K562 (cell line): ENCODE measurements around the gene KITLG. TPM values are rescaled to one million over a fixed set of nuclear protein-coding genes. Genes with fewer than 3 reads are reported as not detected.

ENCODE experiments used
- ATAC-seq: fragments of 200-7000 bp; cut with Tn5 transposase; 3 replicates; pipeline ENCODE4 v1.9.1; 2020; ENCODE audit warnings: moderate library complexity
- BruUV-seq: library from RNA; stranded (reverse); fragments of 400-500 nt; replicated peaks from 2 replicates; lab custom pipeline; 2021; lab: Mats Ljungman, UMichigan
- CTCF ChIA-PET: fragments of 300-600 bp; formaldehyde crosslinking; extraction: SDS; loops from one replicate; lab custom pipeline; 2021; ENCODE audit warnings: low intra/inter-chr PET ratio; lab: Yijun Ruan, JAX
- POLR2A ChIA-PET: fragments of 300-600, 350-650 bp; sonication (Branson Sonifier 250); formaldehyde crosslinking; extraction: SDS; loops from one replicate; lab custom pipeline; 2021; ENCODE audit warnings: antibody characterized with exemption, inconsistent platforms; lab: Yijun Ruan, JAX
- DNase-seq, 4 experiments: peaks; one replicate each; pipeline versions ENCODE4 v3.0.0 to v3.0.0-alpha.2; 2011 to 2018; ENCODE audit warnings: low spot score in 3 of 4, mixed read lengths in 3 of 4; ENCODE audit errors: extremely low read depth in 1 of 4
- FAIRE-seq: peaks from 2 replicates; lab custom pipeline; 2011; peaks lifted over from hg19 to GRCh38; lab: Jason Lieb, UNC
- H2AFZ ChIP-seq: 2 replicates; pipeline ENCODE4 v1.6.0; 2011; ENCODE audit warnings: low read depth, low read length, control low read depth, inconsistent platforms
- H3K27ac ChIP-seq: fragments of 200-600 bp; 3 replicates; pipeline ENCODE4 v1.8.0; 2011; ENCODE audit warnings: low read depth, mild to moderate bottlenecking, control low read depth, inconsistent platforms, low read length, moderate library complexity, mixed read lengths; ENCODE audit errors: extremely low read depth
- H3K27me3 ChIP-seq, 2 experiments: fragments of 300-600 bp in 1 of 2; 2 replicates in 1 of 2; 3 replicates in 1 of 2; pipeline versions ENCODE4 v1.6.0 to v1.8.0; 2011; ENCODE audit warnings: inconsistent platforms in 2 of 2, low read length in 2 of 2, mild to moderate bottlenecking in 1 of 2, mixed read lengths in 1 of 2, moderate library complexity in 1 of 2; ENCODE audit not compliant: control insufficient read depth in 2 of 2, insufficient read depth in 2 of 2
- H3K36me3 ChIP-seq: fragments of 300-600 bp; 3 replicates; pipeline ENCODE4 v1.8.0; 2011; ENCODE audit warnings: mild to moderate bottlenecking, low read length, inconsistent platforms; ENCODE audit not compliant: control insufficient read depth, insufficient read depth
- H3K4me1 ChIP-seq, 2 experiments: fragments of 200-600 bp in 1 of 2; replicated peaks in 1 of 2; 2 replicates in 1 of 2; 3 replicates in 1 of 2; pipeline versions ENCODE4 v1.5.1 to v1.8.0; 2011; ENCODE audit warnings: inconsistent platforms in 2 of 2, low read length in 2 of 2, mild to moderate bottlenecking in 1 of 2, mixed read lengths in 1 of 2, moderate library complexity in 1 of 2; ENCODE audit not compliant: control insufficient read depth in 2 of 2, insufficient read depth in 2 of 2
- H3K4me2 ChIP-seq: 2 replicates; pipeline ENCODE4 v1.6.1; 2011; ENCODE audit warnings: low read length, control low read depth, inconsistent platforms, mixed read lengths; ENCODE audit not compliant: insufficient read depth
- H3K4me3 ChIP-seq: fragments of 200-600 bp; sonication (generic), shearing (Covaris generic); 2 replicates; pipeline ENCODE4 v1.5.1; 2016; ENCODE audit warnings: control low read depth, inconsistent platforms
- H3K79me2 ChIP-seq: fragments of 200-600 bp; 3 replicates; pipeline ENCODE4 v1.8.0; 2011; ENCODE audit warnings: low read length, inconsistent platforms; ENCODE audit not compliant: control insufficient read depth, insufficient read depth
- H3K9ac ChIP-seq, 2 experiments: 2 replicates each; pipeline versions ENCODE4 v1.6.0 to v1.6.1; 2011; ENCODE audit warnings: low read depth in 2 of 2, low read length in 2 of 2, control low read depth in 1 of 2, inconsistent platforms in 1 of 2, mild to moderate bottlenecking in 1 of 2, mixed read lengths in 1 of 2; ENCODE audit not compliant: insufficient read depth in 1 of 2
- H3K9me1 ChIP-seq: one replicate; pipeline ENCODE4 v1.6.0; 2011; ENCODE audit warnings: inconsistent platforms, mild to moderate bottlenecking, low read length, moderate library complexity; ENCODE audit not compliant: control insufficient read depth, insufficient read depth
- H3K9me3 ChIP-seq: replicated peaks from 2 replicates; pipeline ENCODE4 v1.5.1; 2011; ENCODE audit warnings: low read depth, low read length, inconsistent platforms; ENCODE audit not compliant: control insufficient read depth, insufficient read depth
- H4K20me1 ChIP-seq: replicated peaks from 2 replicates; pipeline ENCODE4 v1.6.1; 2011; ENCODE audit warnings: low read length, inconsistent platforms, mixed read lengths; ENCODE audit not compliant: control insufficient read depth, insufficient read depth
- ASH1L ChIP-seq: fragments of 450-650 bp; IDR thresholded peaks from 2 replicates; pipeline ENCODE4 v1.6.1; 2018; ENCODE audit warnings: borderline replicate concordance, mild to moderate bottlenecking, low read depth; ENCODE audit not compliant: partially characterized antibody
- DIDO1 ChIP-seq: fragments of 450-650 bp; IDR thresholded peaks from 2 replicates; pipeline ENCODE4 v1.6.1; 2016; ENCODE audit warnings: low read depth, missing biosample characterization, missing genetic modification characterization
- ELF1 ChIP-seq: fragments of 200-800 bp; sonication (Bioruptor generic); IDR thresholded peaks from 2 replicates; pipeline ENCODE4 v1.6.1; 2016; ENCODE audit warnings: missing genetic modification characterization, missing compliant biosample characterization
- EZH2 ChIP-seq: IDR thresholded peaks from 2 replicates; pipeline ENCODE4 v1.6.1; 2012; ENCODE audit warnings: low read depth, mild to moderate bottlenecking, inconsistent platforms, low read length, borderline replicate concordance
- MED1 ChIP-seq: sonication (generic); formaldehyde crosslinking; IDR thresholded peaks from 2 replicates; pipeline ENCODE4 v1.8.1; 2023; ENCODE audit warnings: missing genetic modification reagents, borderline replicate concordance
- NCOA6 ChIP-seq: fragments of 450-650 bp; IDR thresholded peaks from 2 replicates; pipeline ENCODE4 v1.6.1; 2017; ENCODE audit warnings: mild to moderate bottlenecking
- ZNF583 ChIP-seq: fragments of 250-450 bp; sonication (Bioruptor Pico); IDR thresholded peaks from 2 replicates; pipeline ENCODE4 v1.4.0; 2020
- WGBS: fragments of 100-300 bp; shearing (Covaris generic); methylation state at CpG from one replicate; pipeline ENCODE4 v1.1.6; 2016; ENCODE audit warnings: low coverage, mixed read lengths; ENCODE audit not compliant: insufficient coverage; ENCODE audit errors: missing lambda C conversion rate; 5-methylcytosine and 5-hydroxymethylcytosine counted together
- in situ Hi-C: fragments of 300-500 bp; cut with MboI; formaldehyde crosslinking; loops from 4 replicates; pipeline ENCODE4 v1.15.0; 2018; ENCODE audit warnings: inconsistent platforms, mixed read lengths
- intact Hi-C: fragments of 100-400 bp; cut with micrococcal nuclease; formaldehyde crosslinking; loops from 2 replicates; pipeline ENCODE4 v1.14.2; 2022
- polyA plus RNA-seq, 8 experiments: library from polyadenylated mRNA; depleted of rRNA in 4 of 8; stranded (reverse) in 5 of 8; unstranded in 3 of 8; fragments of >200 nt; fragmentation: Nextera tagmentation in 2 of 8; fragmentation: Illumina TruSeq in 1 of 8; extraction: Ambion mirVana in 2 of 8; extraction: Trizol in 1 of 8; gene quantifications; 2 replicates each; pipeline versions ENCODE4 v1.2.1 to v1.2.3, GENCODE V29; 2011 to 2014; ENCODE audit warnings: inconsistent platforms in 1 of 8, missing spikeins in 1 of 8
- total RNA-seq, 7 experiments: library from RNA; depleted of rRNA in 6 of 7; stranded (reverse); fragments of >200 nt in 6 of 7; fragmentation: Illumina TruSeq in 2 of 7; extraction: Trizol in 2 of 7; gene quantifications; 2 replicates each; pipeline versions ENCODE4 v1.2.1 to v1.2.3, GENCODE V29; 2011 to 2021; ENCODE audit warnings: low replicate concordance in 1 of 7

The KITLG gene
- total and polyA plus RNA-seq, 9 of the 15 experiments (the other 6 are each of a cell fraction or from before 2014, with no cell fraction given), result 0.04 to 0.09 (median 0.04) TPM; not detected in 6

DNA sequence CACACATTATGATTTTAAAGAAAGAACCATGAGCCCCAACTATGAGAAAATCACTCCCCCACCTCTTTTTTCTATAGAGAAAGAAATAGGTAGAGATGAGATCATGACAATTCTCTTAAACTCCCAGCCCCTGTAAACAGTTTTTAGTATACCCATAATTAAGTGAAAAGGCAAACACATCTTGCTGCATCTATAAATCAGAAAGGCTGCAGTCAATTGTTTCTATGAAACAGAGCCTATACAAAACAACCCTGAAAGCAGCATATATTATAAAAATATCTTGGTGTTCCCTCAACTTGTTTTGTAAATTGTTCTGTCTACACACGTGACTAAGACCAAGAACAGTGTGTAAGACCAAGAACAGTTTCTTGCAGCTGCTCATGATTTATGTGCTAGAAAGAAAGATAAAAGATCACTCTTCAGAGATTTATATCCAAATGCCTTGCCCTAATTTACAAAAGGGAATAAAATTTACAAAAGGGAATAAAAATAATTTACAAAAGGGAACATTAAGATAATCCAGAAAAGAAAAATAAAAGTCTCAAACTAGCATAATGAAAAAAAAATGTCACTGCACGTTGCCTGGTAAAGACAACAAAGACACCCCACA is 4.8 kb downstream of the KITLG start (continued):
- TF ChIP-seq ZNF583 (CRISPR knock-in tag), result no peak

DNA sequence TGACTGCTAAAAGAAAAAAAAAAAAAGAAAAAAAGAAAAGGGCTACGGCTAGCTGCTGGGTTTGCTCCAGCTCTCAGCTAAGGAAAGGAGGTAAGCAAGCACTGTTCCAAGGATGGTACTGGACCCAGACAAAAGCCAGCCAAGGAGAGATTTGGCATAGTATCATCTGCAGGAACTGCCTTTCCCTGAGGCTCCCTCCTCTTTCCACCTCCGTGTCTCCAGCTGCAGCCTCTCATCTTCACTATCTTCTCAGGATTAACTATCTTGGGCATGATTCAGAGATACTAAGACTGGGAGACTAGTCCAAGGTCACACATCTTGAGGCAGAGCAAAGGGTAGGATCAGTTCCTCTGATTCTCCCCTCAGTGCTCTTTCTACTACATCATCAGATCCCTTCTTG is 6.0 kb downstream of the KITLG start:
- no peaks in the 10 kb centered on the region for H3K36me3 ChIP-seq
- H3K27me3 ChIP-seq, result peaks cover 0 to 1% of the 10 kb centered on the region in 2 experiments; a peak in 1 of 5 replicates
- TF ChIP-seq MED1 (CRISPR knock-in tag) (no peak), NCOA6 (no peak)
- no peak for DNase-seq
- no peak overlapping the region for H3K4me3 ChIP-seq
- BruUV-seq, result no TSS peak
- intact Hi-C loops (no loop called here), in situ Hi-C loops (no loop called here)
- H3K4me2 ChIP-seq, result no peak overlapping the region
- FAIRE-seq, result no peak
- CTCF ChIA-PET, result no interaction called here
- no peaks in the 10 kb centered on the region for H4K20me1 ChIP-seq
- WGBS, result 0% methylated on average over 2 of the region's 2 CpGs
- POLR2A ChIA-PET, result no interaction called here
- no peaks in the 10 kb centered on the region for H3K9me3 ChIP-seq
- H3K79me2 ChIP-seq, result no peaks in the 10 kb centered on the region
- no peak overlapping the region for H3K9ac ChIP-seq
- ATAC-seq, result no peak
- H3K27ac ChIP-seq, result no peak overlapping the region
- no peak overlapping the region for H2AFZ ChIP-seq
- no peaks in the 10 kb centered on the region for H3K4me1 ChIP-seq
- no peaks in the 10 kb centered on the region for H3K9me1 ChIP-seq

DNA sequence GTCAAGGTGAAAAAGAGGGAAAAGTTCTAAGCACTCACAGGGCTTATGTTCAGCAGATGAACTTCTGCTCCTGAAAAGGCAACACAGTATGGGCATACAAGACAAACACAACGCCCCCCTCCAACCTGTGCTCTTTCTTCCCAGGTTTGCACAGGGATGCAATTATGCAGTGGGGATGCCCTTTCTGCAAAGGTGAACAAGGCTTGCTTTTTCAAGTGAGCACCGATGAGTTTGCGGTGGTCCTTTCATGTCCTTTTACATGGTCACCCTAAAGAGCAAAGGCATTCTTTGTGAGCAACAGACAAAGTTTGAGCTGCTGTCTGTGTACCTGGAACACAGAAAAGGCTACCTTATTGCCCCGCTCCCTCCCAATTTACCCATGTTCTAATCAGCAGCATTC is 6.7 kb downstream of the KITLG start:
- no peak for ATAC-seq
- Histone ChIP-seq H2AFZ (no peak overlapping the region), H3K4me2 (no peak overlapping the region), H4K20me1 (no peaks in the 10 kb centered on the region), H3K79me2 (no peaks in the 10 kb centered on the region), H3K27me3 (no peaks in the 10 kb centered on the region; a peak in 1 of 5 replicates), H3K4me3 (no peak overlapping the region), H3K4me1 (no peaks in the 10 kb centered on the region), H3K36me3 (no peaks in the 10 kb centered on the region), H3K9ac (no peak overlapping the region), H3K9me1 (no peaks in the 10 kb centered on the region), H3K9me3 (no peaks in the 10 kb centered on the region), H3K27ac (no peak overlapping the region)
- no TSS peak for BruUV-seq
- no peak for DNase-seq
- POLR2A ChIA-PET, result no interaction called here
- FAIRE-seq, result no peak
- 0% methylated on average over 4 of the region's 4 CpGs for WGBS
- TF ChIP-seq ASH1L (no peak), EZH2 (no peak), DIDO1 (tag) (no peak), ELF1 (tag) (no peak)
- intact Hi-C loops, result no loop called here
- in situ Hi-C loops, result no loop called here
- CTCF ChIA-PET, result no interaction called here
